Body of pancreas (tissue), 4 donors: ENCODE measurements around the gene GPR31. TPM values are rescaled to one million over a fixed set of nuclear protein-coding genes. Genes with fewer than 3 reads are reported as not detected.
"Not testable (repeated sequence)": the region's sequence is repeated elsewhere in the genome, so short reads cannot be mapped to it uniquely, and the experiment has no call there.

Experiments
- ATAC-seq: fragments of 150-250 bp; one replicate; pipeline ENCODE4 v1.9.1; 2016
- DNase-seq, 4 donors: peaks; one replicate each; pipeline ENCODE4 v3.0.0-alpha.2; 2019
- H3K27ac ChIP-seq, 4 donors: fragments of 200-600 bp; sonication (generic); 1 replicate in 3 of 4; 2 replicates in 1 of 4; pipeline versions ENCODE4 v1.5.1 to v1.6.1; 2016 to 2019; ENCODE audit warnings: mild to moderate bottlenecking in 1 of 4, mixed read lengths in 1 of 4, moderate library complexity in 1 of 4
- H3K27me3 ChIP-seq, 2 donors: fragments of 200-600 bp; sonication (generic); one replicate each; pipeline ENCODE4 v1.6.0; 2016; ENCODE audit warnings: mild to moderate bottlenecking in 1 of 2
- H3K36me3 ChIP-seq, 2 donors: fragments of 200-600 bp; sonication (generic); replicated peaks in 1 of 2; 2 replicates each; pipeline ENCODE4 v1.5.1; 2016; ENCODE audit warnings: low read depth in 2 of 2; ENCODE audit not compliant: insufficient read depth in 1 of 2
- H3K4me1 ChIP-seq: fragments of 200-600 bp; sonication (generic); one replicate; pipeline ENCODE4 v1.6.0; 2016
- H3K4me3 ChIP-seq, 2 donors: fragments of 200-600 bp; sonication (generic); 1 replicate in 1 of 2; 2 replicates in 1 of 2; pipeline ENCODE4 v1.5.1; 2016 to 2019
- H3K9me3 ChIP-seq, 3 donors: fragments of 200-600 bp; sonication (generic); 1 replicate in 2 of 3; 2 replicates in 1 of 3; pipeline ENCODE4 v1.5.1; 2016
- CTCF ChIP-seq, 7 experiments: fragments of 450-650 bp in 4 of 7; fragments of 200-600 bp in 3 of 7; sonication (generic) in 3 of 7; IDR thresholded peaks; one replicate each; pipeline ENCODE4 v1.5.1; 2016 to 2019; ENCODE audit warnings: antibody characterized with exemption in 7 of 7
- WGBS, 2 donors: methylation state at CpG; one replicate each; pipeline ENCODE4 v1.1.5; 2017; 5-methylcytosine and 5-hydroxymethylcytosine counted together
- intact Hi-C: fragments of 100-400 bp; cut with DNase I; formaldehyde crosslinking; loops from one replicate; pipeline ENCODE4 v1.15.1; 2023
- total RNA-seq, 2 donors: library from RNA; depleted of rRNA; stranded (reverse); fragments of >200 nt; gene quantifications; one replicate each; pipeline ENCODE4 v1.1.0, GENCODE V29; 2016

The GPR31 gene
- total RNA-seq, 2 donors from 2014 or later = not detected

- H3K36me3 ChIP-seq, DNase-seq, H3K9me3 ChIP-seq, H3K4me3 ChIP-seq, ATAC-seq, H3K27ac ChIP-seq, intact Hi-C loops, H3K4me1 ChIP-seq, H3K27me3 ChIP-seq: not testable (repeated sequence)
- WGBS, 2 donors = 80 to 85% methylated on average over 6 to 17 of the region's 31 CpGs
These were observed 21.3 kb upstream of the GPR31 start for GRCh38 chr6:167178896-167179655.

- H3K9me3 ChIP-seq, H3K4me1 ChIP-seq, H3K27ac ChIP-seq, intact Hi-C loops, H3K27me3 ChIP-seq, H3K4me3 ChIP-seq, H3K36me3 ChIP-seq, ATAC-seq, DNase-seq: not testable (repeated sequence)
- no CpG with 5 or more reads among the region's 14 CpGs for WGBS, 2 donors
These were observed 19.5 kb upstream of the GPR31 start for GRCh38 chr6:167177271-167177670.

GRCh38 chr6:167172011-167172410 is 14.2 kb upstream of the GPR31 start:
- intact Hi-C loops, H3K36me3 ChIP-seq, H3K4me1 ChIP-seq, ATAC-seq, H3K27me3 ChIP-seq, H3K27ac ChIP-seq, DNase-seq, H3K4me3 ChIP-seq, H3K9me3 ChIP-seq: not testable (repeated sequence)
- 66 to 92% methylated on average over 6 to 13 of the region's 13 CpGs for WGBS, 2 donors

GRCh38 chr6:167171300-167171699 is 13.5 kb upstream of the GPR31 start:
- ATAC-seq, intact Hi-C loops, H3K9me3 ChIP-seq, H3K4me3 ChIP-seq, H3K4me1 ChIP-seq, H3K27ac ChIP-seq, DNase-seq, H3K27me3 ChIP-seq, H3K36me3 ChIP-seq: not testable (repeated sequence)
- 73 to 80% methylated on average over 11 of the region's 11 CpGs for WGBS, 2 donors

- H3K4me1 ChIP-seq, H3K36me3 ChIP-seq, DNase-seq, ATAC-seq, H3K9me3 ChIP-seq, H3K4me3 ChIP-seq, H3K27me3 ChIP-seq, intact Hi-C loops, H3K27ac ChIP-seq: not testable (repeated sequence)
- WGBS, 2 donors = 64 to 100% methylated on average over 1 to 3 of the region's 13 CpGs
These were observed 12.1 kb upstream of the GPR31 start for GRCh38 chr6:167169867-167170266.

GRCh38 chr6:167168296-167168695 is 10.5 kb upstream of the GPR31 start:
- H3K4me3 ChIP-seq, H3K27ac ChIP-seq, intact Hi-C loops, DNase-seq, H3K36me3 ChIP-seq, H3K9me3 ChIP-seq, H3K4me1 ChIP-seq, H3K27me3 ChIP-seq, ATAC-seq: not testable (repeated sequence)
- 61 to 62% methylated on average over 9 to 11 of the region's 16 CpGs for WGBS, 2 donors

GRCh38 chr6:167167699-167168098 is 9.9 kb upstream of the GPR31 start:
- H3K27me3 ChIP-seq, DNase-seq, H3K27ac ChIP-seq, H3K9me3 ChIP-seq, H3K4me3 ChIP-seq, H3K4me1 ChIP-seq, intact Hi-C loops, H3K36me3 ChIP-seq, ATAC-seq: not testable (repeated sequence)
- 79 to 94% methylated on average over 3 to 9 of the region's 10 CpGs for WGBS, 2 donors

- Histone ChIP-seq H3K4me3 (no peak overlapping the region), H3K4me1 (no peaks in the 10 kb centered on the region), H3K27ac (no peak overlapping the region), H3K27me3 (no peaks in the 10 kb centered on the region), H3K36me3 (no peaks in the 10 kb centered on the region), H3K9me3 (no peaks in the 10 kb centered on the region)
- intact Hi-C loops = no loop called here
- ATAC-seq = no peak
- WGBS, 2 donors = 77 to 79% methylated on average over 2 of the region's 2 CpGs
- DNase-seq = no peak
- TF ChIP-seq CTCF (IDR thresholded peaks at IDR 0.05) = no peak
These were observed 8.2 kb upstream of the GPR31 start for GRCh38 chr6:167165858-167166471.
